ENCODE data around the gene ARSK.

The ARSK gene

DNA sequence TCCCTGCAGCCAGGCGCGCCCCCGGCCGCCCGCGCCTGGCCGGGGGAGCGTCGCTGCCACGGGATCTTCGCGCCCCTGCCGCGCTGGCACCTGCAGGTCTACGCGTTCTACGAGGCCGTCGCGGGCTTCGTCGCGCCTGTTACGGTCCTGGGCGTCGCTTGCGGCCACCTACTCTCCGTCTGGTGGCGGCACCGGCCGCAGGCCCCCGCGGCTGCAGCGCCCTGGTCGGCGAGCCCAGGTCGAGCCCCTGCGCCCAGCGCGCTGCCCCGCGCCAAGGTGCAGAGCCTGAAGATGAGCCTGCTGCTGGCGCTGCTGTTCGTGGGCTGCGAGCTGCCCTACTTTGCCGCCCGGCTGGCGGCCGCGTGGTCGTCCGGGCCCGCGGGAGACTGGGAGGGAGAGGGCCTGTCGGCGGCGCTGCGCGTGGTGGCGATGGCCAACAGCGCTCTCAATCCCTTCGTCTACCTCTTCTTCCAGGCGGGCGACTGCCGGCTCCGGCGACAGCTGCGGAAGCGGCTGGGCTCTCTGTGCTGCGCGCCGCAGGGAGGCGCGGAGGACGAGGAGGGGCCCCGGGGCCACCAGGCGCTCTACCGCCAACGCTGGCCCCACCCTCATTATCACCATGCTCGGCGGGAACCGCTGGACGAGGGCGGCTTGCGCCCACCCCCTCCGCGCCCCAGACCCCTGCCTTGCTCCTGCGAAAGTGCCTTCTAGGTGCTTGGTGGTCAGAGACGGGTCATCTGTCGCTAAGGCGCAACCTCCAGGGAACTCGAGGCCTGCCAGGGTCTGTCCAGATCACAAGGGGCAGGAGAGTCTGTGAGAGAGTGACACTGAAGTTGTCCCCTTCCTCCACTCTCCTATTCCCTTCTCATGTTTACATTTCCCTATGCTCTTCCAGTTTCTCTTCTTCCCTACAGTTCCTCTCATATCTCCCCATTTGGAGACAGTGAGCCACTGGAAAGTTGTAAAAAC, 66.3 kb downstream of the ARSK start:
- Histone ChIP-seq H3K79me1 (replicated peaks; ENCODE audit: low read length, poor library complexity, severe bottlenecking) (no peaks in the 10 kb centered on the region), H3K27me3 (ENCODE audit: control insufficient read depth in 1 of 2, insufficient read depth in 1 of 2, low read length in 2 of 2) (peaks cover 0 to 6% of the 10 kb centered on the region in 2 experiments), H4K91ac (ENCODE audit: low read length) (peak overlapping the region; percentile 86), H2AK5ac (ENCODE audit: low read length, severe bottlenecking) (no peak overlapping the region), H3K9ac (ENCODE audit: low read length) (peak overlapping the region; percentile 50), H2AFZ (ENCODE audit: low read depth, low read length) (peak overlapping the region; percentile 99), H3K18ac (ENCODE audit: low read depth in 1 of 2, low read length in 2 of 2) (peak overlapping the region; percentile 79 to 93), H3K4me1 (ENCODE audit: control insufficient read depth, insufficient read depth, low read depth, low read length) (peaks cover 19% of the 10 kb centered on the region), H3K4me3 (ENCODE audit: insufficient read depth in 1 of 2, low read depth in 1 of 2, low read length in 2 of 2) (peak overlapping the region; percentile 66 to 78), H4K8ac (ENCODE audit: low read length) (peak overlapping the region; percentile 95), H3K27ac (ENCODE audit: low read length, poor library complexity, severe bottlenecking) (no peak overlapping the region), H3K4ac (ENCODE audit: low read depth in 1 of 2, low read length in 2 of 2) (peak overlapping the region; percentile 24 to 83), H2BK5ac (ENCODE audit: low read depth, low read length, poor library complexity, severe bottlenecking) (no peak overlapping the region), H3K14ac (ENCODE audit: low read length in 2 of 2) (peak overlapping the region in 1 of 2 experiments; percentile 93), H2BK120ac (ENCODE audit: low read depth, low read length) (peak overlapping the region; percentile 73), H2BK15ac (ENCODE audit: low read depth, poor library complexity, severe bottlenecking) (peak overlapping the region; percentile 94), H3K36me3 (ENCODE audit: control insufficient read depth in 1 of 2, insufficient read depth in 2 of 2, low read depth in 1 of 2, low read length in 2 of 2) (peaks cover 0 to 8% of the 10 kb centered on the region in 2 experiments), H3K23ac (ENCODE audit: low read length in 2 of 2) (peak overlapping the region; percentile 51 to 98), H3K9me3 (ENCODE audit: control insufficient read depth, low read length) (no peaks in the 10 kb centered on the region), H2BK12ac (ENCODE audit: low read length in 2 of 2) (peak overlapping the region in 1 of 2 experiments; percentile 85), H3K4me2 (ENCODE audit: low read length, poor library complexity, severe bottlenecking) (peak overlapping the region; percentile 100)
- peak; percentile 43 for DNase-seq
- WGBS = 3% methylated on average over 53 of the region's 92 CpGs

DNA sequence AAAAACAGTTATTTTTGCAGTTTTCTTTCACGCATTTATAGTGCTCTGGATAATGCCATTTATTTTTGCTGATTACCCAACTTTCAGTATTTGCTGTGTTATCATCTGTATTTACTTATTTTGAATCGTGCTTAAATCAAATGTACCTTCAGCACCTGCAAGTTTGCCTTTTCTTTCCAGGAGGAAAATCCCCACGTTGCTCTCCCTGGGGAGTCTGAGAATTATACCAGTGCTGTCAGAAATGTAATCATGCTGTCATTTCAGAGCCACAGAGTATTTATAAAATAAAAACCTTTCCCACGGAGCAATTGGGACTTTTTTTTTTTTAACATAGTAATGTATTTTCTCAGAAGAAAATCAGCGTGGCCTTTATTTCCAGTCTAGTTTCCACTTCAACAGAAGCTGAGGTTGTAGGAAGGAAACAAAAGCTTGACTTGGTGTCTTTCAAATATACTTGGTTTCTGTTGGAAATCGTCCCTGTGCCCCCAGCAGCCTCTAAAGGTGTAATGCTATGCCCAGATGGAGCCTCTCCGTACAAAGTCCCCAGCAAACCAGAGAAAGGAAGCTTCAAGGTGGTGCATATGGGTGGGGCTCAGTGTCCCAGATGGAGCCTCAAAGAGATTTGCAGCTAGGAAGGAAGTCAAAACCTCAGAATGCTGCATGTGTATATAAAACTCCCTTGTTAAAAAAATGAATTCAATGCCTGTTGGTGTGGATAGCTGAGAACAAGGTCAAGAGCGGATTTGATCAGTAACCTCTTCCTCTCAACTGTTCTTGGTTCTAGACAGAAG, 67.1 kb downstream of the ARSK start:
- Histone ChIP-seq H3K27me3 (ENCODE audit: control insufficient read depth in 1 of 2, insufficient read depth in 1 of 2, low read length in 2 of 2) (peaks cover 0 to 6% of the 10 kb centered on the region in 2 experiments), H3K79me1 (replicated peaks; ENCODE audit: low read length, poor library complexity, severe bottlenecking) (no peaks in the 10 kb centered on the region), H2AK5ac (ENCODE audit: low read length, severe bottlenecking) (no peak overlapping the region), H4K91ac (ENCODE audit: low read length) (no peak overlapping the region), H2BK5ac (ENCODE audit: low read depth, low read length, poor library complexity, severe bottlenecking) (no peak overlapping the region), H3K23ac (ENCODE audit: low read length in 2 of 2) (no peak overlapping the region), H3K4me3 (ENCODE audit: insufficient read depth in 1 of 2, low read depth in 1 of 2, low read length in 2 of 2) (peak overlapping the region in 1 of 2 experiments; percentile 78), H3K36me3 (ENCODE audit: control insufficient read depth in 1 of 2, insufficient read depth in 2 of 2, low read depth in 1 of 2, low read length in 2 of 2) (peaks cover 0 to 8% of the 10 kb centered on the region in 2 experiments), H2AFZ (ENCODE audit: low read depth, low read length) (no peak overlapping the region), H3K4me1 (ENCODE audit: control insufficient read depth, insufficient read depth, low read depth, low read length) (peaks cover 19% of the 10 kb centered on the region), H3K9me3 (ENCODE audit: control insufficient read depth, low read length) (no peaks in the 10 kb centered on the region), H3K14ac (ENCODE audit: low read length in 2 of 2) (no peak overlapping the region), H3K27ac (ENCODE audit: low read length, poor library complexity, severe bottlenecking) (no peak overlapping the region), H3K18ac (ENCODE audit: low read depth in 1 of 2, low read length in 2 of 2) (no peak overlapping the region), H4K8ac (ENCODE audit: low read length) (peak overlapping the region; percentile 54), H2BK15ac (ENCODE audit: low read depth, poor library complexity, severe bottlenecking) (no peak overlapping the region), H3K9ac (ENCODE audit: low read length) (no peak overlapping the region), H2BK12ac (ENCODE audit: low read length in 2 of 2) (no peak overlapping the region), H3K4ac (ENCODE audit: low read depth in 1 of 2, low read length in 2 of 2) (no peak overlapping the region), H2BK120ac (ENCODE audit: low read depth, low read length) (peak overlapping the region; percentile 3), H3K4me2 (ENCODE audit: low read length, poor library complexity, severe bottlenecking) (no peak overlapping the region)
- no peak for DNase-seq
- 65% methylated on average over 5 of the region's 8 CpGs for WGBS

DNA sequence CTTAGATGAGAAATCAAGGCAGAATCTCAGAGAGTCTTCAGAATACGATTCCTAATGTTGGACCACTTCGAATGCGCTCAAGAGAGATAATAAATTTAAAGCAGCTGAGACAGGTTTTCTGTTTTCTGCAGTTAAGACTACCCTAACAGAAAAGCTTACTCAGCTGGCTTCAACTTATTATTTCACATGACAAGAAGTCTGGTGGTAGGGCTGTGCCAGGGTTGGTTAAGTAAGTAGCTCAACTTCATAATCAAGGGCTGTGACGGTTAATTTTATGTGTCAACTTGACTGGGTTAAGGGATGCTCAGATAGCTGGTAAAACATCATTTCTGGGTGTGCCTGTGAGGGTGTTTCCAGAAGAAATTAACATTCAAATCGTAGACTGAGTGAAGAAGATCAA, 68.8 kb downstream of the ARSK start:
- WGBS = 89% methylated on average over 4 of the region's 5 CpGs
- H2AFZ ChIP-seq (ENCODE audit: low read depth, low read length) = no peak overlapping the region
- no peaks in the 10 kb centered on the region for H3K9me3 ChIP-seq (ENCODE audit: control insufficient read depth, low read length)

DNA sequence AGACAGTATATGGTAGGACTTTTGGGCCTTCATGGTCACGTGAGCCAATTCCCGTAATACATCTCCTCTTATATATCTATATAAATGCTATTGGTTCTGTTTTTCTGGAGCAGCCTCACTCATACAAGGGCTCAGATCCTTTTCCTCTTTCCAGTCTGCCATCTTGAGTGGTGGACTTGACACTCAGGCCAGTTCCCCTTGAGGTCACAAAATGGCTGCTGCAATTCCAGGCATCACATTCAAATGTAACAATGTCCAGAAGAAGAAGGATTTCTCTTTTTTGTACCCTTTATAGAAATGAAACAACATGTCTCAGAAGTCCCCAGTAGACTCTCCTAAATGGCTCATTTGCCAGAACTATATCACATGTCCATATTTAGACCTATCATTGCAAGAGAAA, 69.5 kb downstream of the ARSK start:
- H2BK120ac ChIP-seq (ENCODE audit: low read depth, low read length) = no peak overlapping the region
- H3K9ac ChIP-seq (ENCODE audit: low read length) = no peak overlapping the region
- DNase-seq = no peak
- H3K79me1 ChIP-seq (replicated peaks; ENCODE audit: low read length, poor library complexity, severe bottlenecking) = no peaks in the 10 kb centered on the region
- peaks cover 0 to 8% of the 10 kb centered on the region in 2 experiments for H3K36me3 ChIP-seq (ENCODE audit: control insufficient read depth in 1 of 2, insufficient read depth in 2 of 2, low read depth in 1 of 2, low read length in 2 of 2)
- H4K91ac ChIP-seq (ENCODE audit: low read length) = no peak overlapping the region
- no peak overlapping the region for H3K4ac ChIP-seq (ENCODE audit: low read depth in 1 of 2, low read length in 2 of 2)
- H2AK5ac ChIP-seq (ENCODE audit: low read length, severe bottlenecking) = no peak overlapping the region
- H3K4me2 ChIP-seq (ENCODE audit: low read length, poor library complexity, severe bottlenecking) = no peak overlapping the region
- H2BK15ac ChIP-seq (ENCODE audit: low read depth, poor library complexity, severe bottlenecking) = no peak overlapping the region
- H3K23ac ChIP-seq (ENCODE audit: low read length in 2 of 2) = no peak overlapping the region
- H3K27me3 ChIP-seq (ENCODE audit: control insufficient read depth in 1 of 2, insufficient read depth in 1 of 2, low read length in 2 of 2) = peaks cover 0 to 6% of the 10 kb centered on the region in 2 experiments
- no peak overlapping the region for H3K18ac ChIP-seq (ENCODE audit: low read depth in 1 of 2, low read length in 2 of 2)
- WGBS = no CpG with 5 or more reads among the region's 2 CpGs
- H2BK12ac ChIP-seq (ENCODE audit: low read length in 2 of 2) = no peak overlapping the region
- H3K9me3 ChIP-seq (ENCODE audit: control insufficient read depth, low read length) = no peaks in the 10 kb centered on the region
- H3K4me3 ChIP-seq (ENCODE audit: insufficient read depth in 1 of 2, low read depth in 1 of 2, low read length in 2 of 2) = no peak overlapping the region
- H3K27ac ChIP-seq (ENCODE audit: low read length, poor library complexity, severe bottlenecking) = no peak overlapping the region
- peaks cover 19% of the 10 kb centered on the region for H3K4me1 ChIP-seq (ENCODE audit: control insufficient read depth, insufficient read depth, low read depth, low read length)
- no peak overlapping the region for H2AFZ ChIP-seq (ENCODE audit: low read depth, low read length)
- no peak overlapping the region for H3K14ac ChIP-seq (ENCODE audit: low read length in 2 of 2)
- no peak overlapping the region for H2BK5ac ChIP-seq (ENCODE audit: low read depth, low read length, poor library complexity, severe bottlenecking)
- H4K8ac ChIP-seq (ENCODE audit: low read length) = no peak overlapping the region

More for the DNA sequence above, 68.8 kb downstream of the ARSK start:
- Histone ChIP-seq H3K27ac (ENCODE audit: low read length, poor library complexity, severe bottlenecking) (no peak overlapping the region), H3K4ac (ENCODE audit: low read depth in 1 of 2, low read length in 2 of 2) (no peak overlapping the region), H3K18ac (ENCODE audit: low read depth in 1 of 2, low read length in 2 of 2) (no peak overlapping the region), H3K4me2 (ENCODE audit: low read length, poor library complexity, severe bottlenecking) (no peak overlapping the region), H4K91ac (ENCODE audit: low read length) (no peak overlapping the region), H3K79me1 (replicated peaks; ENCODE audit: low read length, poor library complexity, severe bottlenecking) (no peaks in the 10 kb centered on the region), H2BK12ac (ENCODE audit: low read length in 2 of 2) (no peak overlapping the region), H2BK15ac (ENCODE audit: low read depth, poor library complexity, severe bottlenecking) (no peak overlapping the region), H3K27me3 (ENCODE audit: control insufficient read depth in 1 of 2, insufficient read depth in 1 of 2, low read length in 2 of 2) (peaks cover 0 to 6% of the 10 kb centered on the region in 2 experiments), H4K8ac (ENCODE audit: low read length) (no peak overlapping the region), H2BK5ac (ENCODE audit: low read depth, low read length, poor library complexity, severe bottlenecking) (no peak overlapping the region), H3K4me1 (ENCODE audit: control insufficient read depth, insufficient read depth, low read depth, low read length) (peaks cover 19% of the 10 kb centered on the region), H3K4me3 (ENCODE audit: insufficient read depth in 1 of 2, low read depth in 1 of 2, low read length in 2 of 2) (no peak overlapping the region), H2BK120ac (ENCODE audit: low read depth, low read length) (no peak overlapping the region), H3K36me3 (ENCODE audit: control insufficient read depth in 1 of 2, insufficient read depth in 2 of 2, low read depth in 1 of 2, low read length in 2 of 2) (peaks cover 0 to 8% of the 10 kb centered on the region in 2 experiments), H3K9ac (ENCODE audit: low read length) (no peak overlapping the region), H3K14ac (ENCODE audit: low read length in 2 of 2) (no peak overlapping the region), H2AK5ac (ENCODE audit: low read length, severe bottlenecking) (no peak overlapping the region), H3K23ac (ENCODE audit: low read length in 2 of 2) (no peak overlapping the region)
- no peak for DNase-seq
